NOMO-1 treated with dmso at 0.1 percent for 144 hours (cell line): ENCODE results near the gene DCTN4.
"Not testable (repeated sequence)": the region's sequence is repeated elsewhere in the genome, so short reads cannot be mapped to it uniquely, and the experiment has no call there.

Experiments used
- DNase-seq: peaks from one replicate; lab custom pipeline; 2025; ENCODE audit not compliant: unreplicated experiment; lab: John Stamatoyannopoulos, UW

DCTN4 gene

GRCh38 chr5:150742455-150743141, 16.2 kb downstream of the DCTN4 start:
- DNase-seq, result not testable (repeated sequence)

- DNase-seq, result no peak
These were observed 17.8 kb downstream of the DCTN4 start for GRCh38 chr5:150740992-150741391.

- DNase-seq, result no peak
These were observed 20.0 kb downstream of the DCTN4 start for GRCh38 chr5:150738862-150739261.

- DNase-seq, result peak; percentile 86
These were observed 24.0 kb downstream of the DCTN4 start for GRCh38 chr5:150734579-150735384.

- DNase-seq, result no peak
These were observed 27.1 kb downstream of the DCTN4 start for GRCh38 chr5:150731669-150732242.

- DNase-seq, result no peak
These were observed 29.0 kb downstream of the DCTN4 start for GRCh38 chr5:150729859-150730258.

GRCh38 chr5:150723845-150724244, 35.0 kb downstream of the DCTN4 start:
- DNase-seq, result no peak

GRCh38 chr5:150710165-150710564, 48.7 kb downstream of the DCTN4 start:
- no peak for DNase-seq

- no peak for DNase-seq
These were observed 51.9 kb downstream of the DCTN4 start for GRCh38 chr5:150706776-150707390.

- DNase-seq, result no peak
These were observed 55.1 kb downstream of the DCTN4 start for GRCh38 chr5:150703762-150704161.

GRCh38 chr5:150700594-150701377, 58.0 kb downstream of the DCTN4 start, which contains the start of gene RBM22:
RBM22 (minus strand) TSS chr5:150701062; CDS start chr5:150700985, 77 bp downstream.
- peak; percentile 86 for DNase-seq

GRCh38 chr5:150700246-150700593, 58.6 kb downstream of the DCTN4 start:
- DNase-seq, result no peak

- no peak for DNase-seq
These were observed 64.2 kb downstream of the DCTN4 start for GRCh38 chr5:150694612-150695011.

GRCh38 chr5:150692276-150692675, 66.5 kb downstream of the DCTN4 start:
- no peak for DNase-seq

- DNase-seq, result no peak
These were observed 68.1 kb downstream of the DCTN4 start for GRCh38 chr5:150690760-150691159.

GRCh38 chr5:150689120-150689519, 69.7 kb downstream of the DCTN4 start:
- DNase-seq, result no peak

GRCh38 chr5:150676578-150676977, 82.2 kb downstream of the DCTN4 start:
- DNase-seq, result no peak

GRCh38 chr5:150675069-150675468, 83.7 kb downstream of the DCTN4 start:
- no peak for DNase-seq

- DNase-seq, result no peak
These were observed 84.4 kb downstream of the DCTN4 start for GRCh38 chr5:150674341-150674821.

GRCh38 chr5:150672884-150673275, 85.9 kb downstream of the DCTN4 start:
- DNase-seq, result no peak
